ENCODE measurements around the gene SLC16A12.

DNA sequence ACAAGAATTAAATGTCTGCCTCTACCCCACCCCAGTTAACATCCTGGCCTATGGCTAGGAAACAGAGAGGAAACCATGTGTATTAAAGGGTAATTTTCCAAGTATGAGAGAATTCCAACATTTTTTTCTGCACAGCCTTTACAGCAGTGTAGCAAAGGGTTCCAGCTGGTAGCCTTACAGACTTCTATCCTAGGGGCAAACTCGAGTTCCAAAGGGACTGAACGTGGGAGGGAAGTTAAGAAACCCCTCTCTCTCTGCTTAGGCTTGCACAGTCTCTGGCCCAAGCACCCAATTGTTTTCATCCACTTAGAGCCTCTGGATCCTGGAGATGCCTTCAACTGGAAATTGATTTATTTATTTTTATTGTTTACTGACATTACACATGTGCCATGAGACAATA lies 60.3 kb downstream of the SLC16A12 start:
- TF ChIP-seq POLR2A (IDR thresholded peaks at IDR 0.05) (no peak), POLR2AphosphoS5 (IDR thresholded peaks at IDR 0.05) (no peak), EP300 (IDR thresholded peaks at IDR 0.05) (no peak)
- TF ChIP-seq, protein P1, sequence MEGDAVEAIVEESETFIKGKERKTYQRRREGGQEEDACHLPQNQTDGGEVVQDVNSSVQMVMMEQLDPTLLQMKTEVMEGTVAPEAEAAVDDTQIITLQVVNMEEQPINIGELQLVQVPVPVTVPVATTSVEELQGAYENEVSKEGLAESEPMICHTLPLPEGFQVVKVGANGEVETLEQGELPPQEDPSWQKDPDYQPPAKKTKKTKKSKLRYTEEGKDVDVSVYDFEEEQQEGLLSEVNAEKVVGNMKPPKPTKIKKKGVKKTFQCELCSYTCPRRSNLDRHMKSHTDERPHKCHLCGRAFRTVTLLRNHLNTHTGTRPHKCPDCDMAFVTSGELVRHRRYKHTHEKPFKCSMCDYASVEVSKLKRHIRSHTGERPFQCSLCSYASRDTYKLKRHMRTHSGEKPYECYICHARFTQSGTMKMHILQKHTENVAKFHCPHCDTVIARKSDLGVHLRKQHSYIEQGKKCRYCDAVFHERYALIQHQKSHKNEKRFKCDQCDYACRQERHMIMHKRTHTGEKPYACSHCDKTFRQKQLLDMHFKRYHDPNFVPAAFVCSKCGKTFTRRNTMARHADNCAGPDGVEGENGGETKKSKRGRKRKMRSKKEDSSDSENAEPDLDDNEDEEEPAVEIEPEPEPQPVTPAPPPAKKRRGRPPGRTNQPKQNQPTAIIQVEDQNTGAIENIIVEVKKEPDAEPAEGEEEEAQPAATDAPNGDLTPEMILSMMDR (IDR thresholded peaks at IDR 0.05): no peak
